HG03060 (cell line): ENCODE results near the gene C8G.

ENCODE experiments used
- ATAC-seq: cut with Tn5 transposase; IDR thresholded peaks from one replicate; pipeline ENCODE4 v1.9.1; 2021; ENCODE audit warnings: low read depth, moderate number of reproducible peaks; ENCODE audit not compliant: unreplicated experiment

Gene C8G

DNA sequence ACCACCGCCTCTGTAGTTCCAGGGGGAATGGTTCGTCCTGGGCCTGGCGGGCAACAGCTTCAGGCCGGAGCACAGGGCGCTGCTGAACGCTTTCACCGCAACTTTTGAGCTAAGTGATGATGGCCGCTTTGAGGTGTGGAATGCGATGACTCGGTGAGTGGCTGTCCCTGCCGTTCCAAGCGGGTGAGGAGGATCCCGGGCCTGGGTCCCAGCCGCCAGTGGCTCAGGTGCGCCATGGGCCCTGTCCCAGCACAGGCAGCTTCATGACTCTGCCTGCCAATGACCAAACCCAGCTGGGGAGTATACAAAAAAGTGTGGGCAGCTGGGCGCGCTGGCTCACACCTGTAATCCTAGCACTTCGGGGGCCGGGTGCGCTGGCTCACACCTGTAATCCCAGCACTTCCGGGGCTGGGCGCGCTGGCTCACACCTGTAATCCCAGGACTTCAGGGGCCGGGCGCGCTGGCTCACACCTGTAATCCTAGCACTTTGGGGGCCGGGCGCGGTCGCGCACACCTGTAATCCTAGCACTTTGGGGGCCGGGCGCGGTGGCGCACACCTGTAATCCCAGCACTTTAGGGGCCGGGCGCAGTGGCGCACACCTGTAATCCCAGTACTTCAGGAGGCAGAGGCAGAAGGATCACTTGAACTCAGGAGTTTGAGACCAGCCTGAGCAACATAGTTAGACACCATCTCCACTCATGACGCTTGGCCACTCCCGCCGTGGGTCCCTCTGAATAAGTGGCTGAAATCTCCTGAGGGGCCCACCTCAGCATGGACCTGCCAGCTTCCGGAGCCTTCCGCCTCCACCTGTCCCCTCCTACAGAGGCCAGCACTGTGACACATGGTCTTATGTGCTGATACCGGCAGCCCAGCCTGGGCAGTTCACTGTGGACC is 8.1 kb downstream of the C8G start:
- ATAC-seq, result no peak

DNA sequence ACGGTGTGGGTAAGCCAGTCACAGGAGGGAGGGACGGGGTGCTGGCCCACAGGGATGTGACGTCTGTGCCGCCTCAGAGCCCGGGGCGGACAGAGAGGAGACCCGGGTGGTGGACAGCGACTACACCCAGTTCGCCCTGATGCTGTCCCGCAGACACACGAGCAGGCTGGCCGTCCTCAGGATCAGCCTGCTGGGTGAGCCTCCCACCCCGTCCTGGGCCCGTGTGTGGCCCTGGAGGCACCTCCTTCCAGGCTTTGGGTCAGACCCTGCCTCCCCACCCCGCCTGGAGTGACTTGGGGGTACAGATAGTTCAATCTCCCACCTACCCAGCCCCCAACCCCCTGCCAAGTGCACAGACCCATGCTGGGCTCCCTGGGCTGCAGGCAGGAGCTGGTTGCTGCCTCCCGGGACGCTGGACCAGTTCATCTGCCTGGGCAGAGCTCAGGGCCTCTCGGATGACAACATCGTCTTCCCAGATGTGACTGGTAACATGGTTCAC is 8.8 kb downstream of the C8G start:
- ATAC-seq, result no peak

DNA sequence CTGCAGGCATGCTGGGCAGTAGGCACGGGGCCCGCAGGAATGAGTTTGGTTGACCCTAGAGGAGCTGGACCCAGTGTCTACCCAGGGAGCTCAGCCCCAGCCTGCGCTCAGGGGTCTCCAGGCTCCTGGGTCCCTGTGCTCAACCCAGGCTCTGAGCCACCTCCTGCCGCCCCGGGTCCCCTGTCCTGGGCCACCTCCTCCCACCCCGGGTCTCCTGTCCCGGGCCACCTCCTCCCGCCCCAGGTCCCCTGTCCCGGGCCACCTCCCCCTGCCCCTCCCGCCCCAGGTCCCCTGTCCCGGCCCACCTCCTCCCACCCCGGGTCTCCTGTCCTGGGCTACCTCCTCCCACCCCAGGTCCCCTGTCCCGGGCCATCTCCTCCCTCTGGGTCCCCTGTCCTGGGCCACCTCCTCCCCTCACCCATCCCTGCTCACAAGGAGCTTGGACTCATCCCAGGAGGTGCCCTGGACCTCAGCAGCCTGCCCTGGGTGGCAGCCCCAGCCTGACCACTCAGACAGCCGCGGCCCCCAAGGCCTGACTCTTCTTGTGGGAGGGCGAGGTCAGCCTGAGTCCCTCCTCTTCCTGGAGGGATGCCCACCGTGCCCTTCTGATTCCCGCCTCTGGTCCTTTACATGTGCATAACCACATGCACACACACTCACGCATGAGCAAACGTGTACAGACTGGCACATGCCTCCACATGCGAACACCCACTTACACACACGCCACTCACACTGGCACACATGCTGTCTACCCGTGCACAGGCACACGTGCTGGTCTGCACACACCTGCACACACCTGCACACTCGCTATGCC is 9.4 kb downstream of the C8G start:
- no peak for ATAC-seq

DNA sequence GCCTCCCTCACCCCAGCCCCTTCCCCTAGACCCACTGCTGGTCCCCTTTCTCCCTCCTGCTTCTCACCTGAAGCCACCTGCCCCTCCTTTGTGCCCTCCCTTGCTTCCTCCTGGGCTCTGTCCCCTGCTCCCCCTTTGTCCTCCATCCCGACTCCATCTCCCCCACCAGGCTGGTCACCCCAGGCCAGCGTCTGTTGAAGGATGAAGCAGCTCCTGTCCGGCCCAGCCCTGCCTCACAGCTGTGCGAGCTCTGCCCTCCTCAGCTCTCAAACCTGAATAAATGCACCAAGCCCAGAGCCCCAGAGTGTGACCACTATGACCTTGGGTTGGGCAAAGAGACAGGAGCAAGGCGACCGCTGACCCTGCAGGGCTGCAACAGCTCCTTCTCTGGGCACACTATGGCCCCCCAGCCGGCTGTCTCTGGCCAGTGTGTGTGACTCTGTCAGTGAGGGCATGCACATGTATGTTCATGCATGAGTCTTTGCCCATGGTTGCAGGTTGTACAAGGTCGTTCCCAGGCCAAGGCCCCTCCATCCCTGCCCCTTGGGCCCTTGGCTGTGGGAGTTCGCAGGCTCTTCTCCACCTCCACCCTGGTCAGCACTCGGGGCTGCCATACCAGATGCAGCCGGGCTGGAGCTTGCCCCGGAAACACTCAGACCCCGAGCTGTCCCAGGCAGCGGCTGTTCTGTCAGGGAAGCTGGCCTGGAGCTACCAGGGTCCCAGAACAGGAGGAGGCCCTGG is 10.3 kb downstream of the C8G start:
- ATAC-seq, result no peak

DNA sequence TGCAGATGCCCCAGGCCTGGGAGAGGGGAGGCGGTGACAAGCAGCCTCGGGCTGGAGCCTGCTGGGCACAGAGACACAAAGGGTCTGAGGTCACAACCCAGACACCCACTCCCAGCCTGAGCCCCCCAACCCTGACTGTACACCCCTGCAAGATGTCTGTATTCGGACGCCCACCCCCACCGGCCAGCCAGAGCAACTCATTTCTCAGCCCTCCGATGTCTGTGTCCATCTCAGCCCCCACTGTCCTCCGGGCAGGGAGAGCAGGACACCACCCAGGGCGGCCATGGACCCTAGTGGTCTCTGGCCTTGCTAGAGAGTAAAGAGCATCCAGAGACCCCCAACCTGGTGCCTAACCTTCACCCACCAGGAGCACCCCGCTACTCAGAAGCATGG is 10.9 kb downstream of the C8G start:
- no peak for ATAC-seq

DNA sequence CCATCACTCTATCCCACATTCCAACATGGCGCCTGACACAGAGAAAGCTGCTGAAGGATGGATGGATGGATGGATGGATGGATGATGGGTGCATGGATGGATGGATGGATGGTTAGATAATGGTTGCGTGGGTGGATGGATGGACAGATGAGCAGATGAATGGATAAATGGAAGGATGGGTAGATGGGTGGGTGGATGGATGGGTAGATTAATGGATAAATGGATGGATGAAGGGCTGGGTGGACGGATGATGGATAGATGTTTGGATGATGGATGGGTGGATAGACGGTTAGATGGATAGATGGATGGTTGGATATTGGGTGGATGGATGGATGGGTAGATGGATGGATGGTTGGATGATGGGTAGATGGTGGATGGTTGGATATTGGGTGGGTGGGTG is 11.6 kb downstream of the C8G start:
- no peak for ATAC-seq

DNA sequence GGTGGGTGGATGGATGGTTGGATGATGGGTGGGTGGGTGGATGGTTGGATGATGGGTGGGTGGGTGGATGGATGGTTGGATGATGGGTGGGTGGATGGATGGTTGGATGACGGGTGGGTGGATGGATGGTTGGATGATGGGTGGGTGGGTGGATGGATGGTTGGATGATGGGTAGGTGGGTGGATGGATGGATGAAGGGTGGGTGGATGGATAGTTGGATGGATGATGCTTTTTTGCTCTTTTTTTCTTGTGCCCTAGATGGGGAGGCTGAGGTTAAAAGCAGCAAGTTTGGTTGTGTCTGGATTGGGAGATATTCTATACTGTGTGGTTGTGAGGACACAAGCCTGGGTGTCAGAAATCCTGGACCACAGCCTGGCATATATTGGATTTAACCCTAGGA is 12.4 kb downstream of the C8G start:
- ATAC-seq, result no peak

DNA sequence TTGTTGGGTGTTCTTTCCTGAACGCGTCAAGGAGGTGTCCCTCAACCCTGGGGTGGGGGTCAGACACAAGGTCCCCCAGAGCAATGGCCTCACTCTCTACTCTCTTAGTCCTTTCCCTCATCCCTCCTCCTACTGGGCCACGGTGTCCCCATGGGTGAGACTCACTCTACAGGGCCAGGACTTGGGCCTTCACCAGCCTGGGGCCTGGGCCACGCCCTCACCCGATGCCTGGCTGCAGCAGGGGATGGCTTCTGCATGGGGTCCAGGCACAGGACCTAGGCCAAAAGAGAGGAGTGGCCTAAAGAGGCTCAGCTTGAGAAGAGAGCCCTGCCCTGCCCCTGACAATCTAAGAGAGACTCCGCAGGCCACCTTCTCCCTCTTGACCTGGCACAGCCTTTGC is 12.9 kb downstream of the C8G start:
- ATAC-seq, result no peak

DNA sequence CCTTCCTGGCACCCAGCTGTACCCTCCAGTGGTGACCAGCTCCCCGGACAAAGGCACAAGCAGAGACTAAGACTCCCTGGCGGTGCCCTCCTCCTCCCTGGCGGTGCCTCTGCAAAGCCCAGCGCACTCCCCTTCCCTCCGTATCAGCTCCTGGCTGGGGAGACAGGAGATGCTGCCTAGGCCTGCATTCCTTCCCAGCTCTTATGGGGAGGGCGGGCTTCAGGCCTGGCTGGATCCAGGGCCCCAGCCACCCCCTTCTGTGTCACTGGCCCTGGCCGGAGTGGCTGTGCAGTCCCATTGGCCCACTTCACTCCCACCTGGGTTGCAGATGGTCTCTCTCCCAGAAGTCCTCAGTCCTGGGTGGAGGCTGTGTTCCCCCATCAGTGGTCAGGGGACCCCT is 13.4 kb downstream of the C8G start:
- no peak for ATAC-seq

DNA sequence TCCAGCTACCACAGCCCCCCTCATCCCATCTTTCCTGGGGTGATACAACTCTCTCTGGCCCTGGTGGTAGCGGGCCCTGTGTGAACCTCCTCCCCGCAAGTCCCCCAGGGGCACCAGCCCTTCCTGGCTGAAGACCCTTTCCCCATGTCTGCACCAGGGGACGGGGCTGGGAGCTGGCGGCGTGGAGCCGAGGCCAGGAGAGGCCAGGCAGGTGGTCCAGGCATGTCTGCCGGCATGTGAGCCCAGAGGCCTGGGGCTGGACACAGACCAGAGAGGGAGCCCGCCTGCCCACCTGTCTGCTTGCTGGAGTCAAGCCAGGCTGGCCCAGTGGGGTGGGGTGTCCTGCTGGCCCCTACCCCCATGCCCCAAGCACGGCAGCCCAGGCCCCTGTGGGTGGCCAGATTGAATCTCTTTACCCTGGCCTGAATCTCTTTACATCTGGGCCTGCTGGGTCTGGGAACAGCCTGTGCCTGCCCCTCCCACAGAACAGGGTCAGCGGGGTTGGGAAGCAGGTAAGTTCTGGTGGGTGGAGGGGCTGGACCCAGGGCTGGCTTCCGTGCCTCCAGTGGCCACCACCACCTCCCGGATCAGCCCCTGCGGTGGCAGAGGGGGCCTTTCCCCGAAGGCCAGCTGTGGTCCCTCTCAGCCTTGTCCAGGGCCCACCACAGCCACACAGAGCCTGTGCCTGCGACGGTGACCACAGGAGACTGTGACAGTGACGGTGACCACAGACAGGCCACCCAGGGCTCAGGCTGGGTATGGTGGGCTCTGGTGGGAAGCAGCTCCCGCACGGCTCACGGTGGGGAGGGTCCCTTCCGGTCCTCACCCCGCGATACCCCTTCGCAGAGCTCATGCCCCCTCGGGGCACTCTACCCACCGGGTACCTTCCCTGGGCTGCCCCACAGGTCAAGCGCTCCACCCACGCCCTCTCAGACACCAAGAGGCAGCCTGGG is 14.1 kb downstream of the C8G start:
- ATAC-seq, result no peak

DNA sequence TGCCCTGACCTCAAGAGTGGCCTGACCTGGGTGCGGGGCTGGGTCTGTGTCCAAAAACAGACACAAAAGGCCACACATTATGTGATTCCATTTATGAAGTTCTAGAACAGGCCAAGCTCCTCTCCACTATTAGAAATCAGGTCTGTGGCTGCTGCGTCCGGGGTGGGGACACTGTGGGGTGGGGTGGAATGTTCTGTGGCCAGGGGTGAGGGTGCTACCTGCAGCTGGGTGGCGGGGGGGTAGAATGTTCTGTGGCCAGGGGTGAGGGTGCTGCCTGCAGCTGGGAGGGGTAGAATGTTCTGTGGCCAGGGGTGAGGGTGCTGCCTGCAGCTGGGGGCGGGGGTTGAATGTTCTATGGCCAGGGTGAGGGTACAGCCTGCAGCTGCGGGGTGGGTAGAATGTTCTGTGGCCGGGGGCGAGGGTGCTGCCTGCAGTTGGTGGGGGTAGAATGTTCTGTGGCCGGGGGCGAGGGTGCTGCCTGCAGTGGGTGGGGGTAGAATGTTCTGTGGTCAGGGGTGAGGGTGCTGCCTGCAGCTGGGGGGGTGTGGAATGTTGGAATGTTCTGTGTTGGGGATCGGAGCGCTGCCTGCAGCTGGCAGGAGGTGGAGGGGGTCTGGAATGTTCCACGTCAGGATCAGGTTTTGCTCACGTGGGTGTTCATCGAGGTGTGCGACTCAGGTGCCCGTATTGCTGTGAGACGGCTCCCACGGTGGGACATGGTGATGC is 15.3 kb downstream of the C8G start:
- no peak for ATAC-seq

DNA sequence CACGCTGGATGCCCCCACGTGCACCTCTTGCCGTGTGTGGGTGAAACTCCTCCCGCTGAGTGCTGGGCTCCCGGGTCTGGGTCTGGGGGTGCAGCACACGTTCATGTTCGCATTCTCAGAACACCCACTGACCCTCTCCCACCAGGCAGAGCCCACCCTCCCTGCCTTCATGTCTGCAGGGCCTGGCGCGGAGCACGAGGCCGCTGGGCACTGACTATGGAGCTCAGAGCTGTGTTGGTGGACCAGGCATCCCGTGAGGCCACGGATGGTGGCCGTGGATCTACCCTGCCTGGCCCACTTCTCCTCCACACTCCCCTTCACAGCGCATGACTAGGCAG is 15.9 kb downstream of the C8G start:
- ATAC-seq, result no peak

DNA sequence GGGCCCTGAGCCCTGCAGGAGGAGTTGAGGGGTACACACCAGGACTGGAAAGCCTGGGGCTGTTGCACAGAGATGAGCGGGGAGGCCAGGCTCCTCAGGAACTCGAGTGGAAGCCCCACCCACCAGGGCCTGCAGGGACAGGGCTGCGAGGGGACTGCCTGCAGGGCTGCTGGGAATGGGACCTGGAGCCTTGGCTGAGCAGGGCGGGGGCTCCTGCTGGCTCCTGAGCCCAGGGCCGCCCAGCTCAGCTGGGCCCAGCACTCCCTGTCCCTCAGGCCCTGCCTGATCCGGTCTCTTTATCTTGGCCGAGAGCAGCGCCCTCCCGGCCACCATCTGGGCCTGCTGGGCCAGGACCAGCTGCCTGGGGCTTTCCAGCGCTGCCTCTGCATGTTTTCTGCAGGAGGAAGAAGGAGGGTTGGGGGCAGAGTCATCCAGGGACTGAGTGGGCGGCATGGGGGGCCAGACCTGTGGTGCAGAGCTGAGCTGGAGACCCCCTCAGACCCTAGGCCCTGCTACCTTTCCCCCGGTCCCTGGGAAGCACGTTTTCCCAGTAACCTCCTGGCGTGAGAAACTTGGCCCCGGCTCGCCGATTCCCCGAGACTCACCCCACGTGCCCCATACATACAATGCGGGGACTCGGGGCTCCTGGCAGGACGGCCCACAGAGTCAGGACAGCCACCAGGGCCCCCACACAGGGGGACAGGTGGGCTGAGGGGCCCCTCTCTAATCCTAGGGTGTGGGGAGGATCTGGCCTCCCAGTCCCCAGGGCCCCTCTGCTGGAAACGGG is 16.4 kb downstream of the C8G start:
- ATAC-seq, result no peak

DNA sequence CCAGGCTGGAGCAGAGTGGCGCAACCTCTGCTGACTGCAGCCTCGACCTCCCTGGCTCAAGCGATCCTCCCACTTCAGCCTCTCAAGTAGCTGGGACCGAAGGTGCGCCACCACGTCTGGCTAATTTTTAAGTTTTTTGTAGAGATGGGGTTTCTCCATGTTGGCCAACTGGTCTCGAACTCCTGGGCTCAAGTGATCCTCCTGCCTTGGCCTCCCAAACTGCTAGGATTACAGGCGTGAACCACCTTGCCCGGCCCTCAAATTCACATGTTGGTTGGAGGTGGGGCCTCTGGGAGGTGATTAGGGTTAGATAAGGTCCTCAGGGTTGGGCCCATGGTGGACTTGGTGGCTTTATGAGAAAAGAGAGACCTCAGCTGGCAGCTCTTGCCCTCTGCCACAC is 17.1 kb downstream of the C8G start:
- no peak for ATAC-seq

DNA sequence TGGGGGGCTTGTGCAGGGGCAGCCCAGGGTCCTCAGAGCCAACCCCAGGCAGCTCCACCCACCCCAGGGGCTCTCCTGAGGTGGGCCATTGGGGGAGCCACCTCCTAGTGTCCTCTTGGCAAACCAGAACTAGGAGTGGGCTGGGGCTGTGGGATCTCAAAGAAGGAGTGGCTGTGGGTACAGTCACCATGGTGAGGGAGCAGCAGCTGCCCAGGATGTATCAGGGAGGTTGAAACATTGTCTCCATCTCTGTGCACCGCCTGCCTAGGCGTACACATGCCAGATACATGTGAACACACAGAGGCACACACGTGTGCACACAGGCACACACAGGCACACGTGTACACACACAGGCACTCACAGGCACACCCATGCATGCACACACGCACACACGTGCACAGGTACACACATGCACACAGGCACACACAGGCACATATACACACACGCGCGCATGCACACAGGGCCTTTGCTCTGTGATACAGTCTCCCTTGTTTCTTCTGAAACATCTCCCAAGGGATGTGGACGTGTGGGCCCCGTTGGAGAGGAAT is 17.7 kb downstream of the C8G start:
- no peak for ATAC-seq

DNA sequence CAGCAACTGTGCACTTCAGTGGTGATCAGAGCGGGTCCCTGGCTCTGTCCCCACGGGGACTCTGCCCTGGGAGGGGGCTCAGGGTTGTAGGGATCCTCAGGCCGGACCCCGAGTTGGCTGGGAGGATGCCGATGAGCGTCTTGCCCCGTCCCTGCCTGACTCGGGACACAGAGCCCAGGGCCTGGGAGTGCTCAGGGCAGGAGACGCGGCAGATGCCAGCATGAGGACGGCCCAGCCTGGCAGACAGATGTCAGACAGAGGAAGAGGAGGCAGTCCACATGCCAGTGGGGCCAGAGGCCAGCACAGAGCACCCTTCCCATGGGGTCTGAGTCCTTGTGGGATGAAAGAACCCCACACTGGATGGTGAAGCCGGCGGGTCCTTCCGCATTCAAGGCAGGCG is 18.3 kb downstream of the C8G start:
- ATAC-seq, result no peak

DNA sequence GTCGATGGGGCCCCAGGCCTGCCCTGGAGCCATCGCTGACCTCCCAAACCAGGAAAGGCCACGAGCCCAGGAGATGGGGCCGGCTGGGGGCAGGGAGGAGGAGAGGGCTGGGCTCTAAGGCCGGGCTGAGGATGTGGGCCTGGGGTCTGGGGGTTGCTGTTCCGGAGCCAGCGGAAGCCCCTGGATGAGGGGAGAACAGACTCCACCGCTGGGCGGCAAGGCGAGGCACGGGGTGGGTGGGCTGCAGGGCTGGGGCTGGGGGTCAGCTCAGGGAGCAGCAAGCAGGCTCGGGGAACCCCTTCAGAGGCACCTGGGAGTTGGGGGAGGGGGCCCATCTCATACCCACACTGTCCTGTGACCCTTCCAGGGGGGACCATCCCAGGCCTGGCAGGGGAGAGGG is 18.7 kb downstream of the C8G start:
- ATAC-seq, result no peak

DNA sequence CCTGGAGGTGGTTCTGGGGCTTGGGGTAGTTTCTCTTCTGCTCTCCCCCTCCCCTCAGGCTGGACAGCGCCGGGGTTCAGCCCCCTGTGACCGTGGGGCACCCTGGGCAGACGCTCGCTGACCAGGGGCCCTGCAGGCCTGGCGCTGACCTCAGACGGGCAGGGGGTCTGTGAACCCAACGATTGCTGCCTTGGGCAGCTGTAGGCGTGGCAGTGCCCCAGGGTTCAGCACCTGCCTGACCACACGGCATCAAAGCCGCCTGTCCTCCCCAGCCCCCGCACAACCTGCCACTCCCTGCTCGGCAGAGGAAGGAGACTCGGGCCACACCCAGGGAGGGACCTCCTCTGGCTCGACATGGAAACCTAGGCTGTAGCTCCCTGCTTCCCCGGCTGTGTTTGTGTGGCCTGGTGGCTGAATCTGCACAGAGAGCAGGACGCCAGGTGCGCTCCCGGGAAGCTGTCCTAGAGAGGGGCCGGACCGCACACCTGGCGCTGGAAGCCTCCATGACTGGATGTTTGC is 19.2 kb downstream of the C8G start:
- no peak for ATAC-seq
